AG04450 (cell line): ENCODE data around the gene IRAK3. TPM values are rescaled to one million over a fixed set of nuclear protein-coding genes. Genes with fewer than 3 reads are reported as not detected.

Experiments
- CTCF ChIA-PET: fragments of 300-600, 350-600 bp; formaldehyde crosslinking; extraction: SDS; loops from one replicate; lab custom pipeline; 2022; ENCODE audit warnings: antibody characterized with exemption, inconsistent platforms; lab: Charles Lee
- POLR2A ChIA-PET: fragments of 350-600 bp; formaldehyde crosslinking; extraction: SDS; loops from one replicate; lab custom pipeline; 2021; ENCODE audit warnings: antibody characterized with exemption, inconsistent platforms; lab: Yijun Ruan, JAX
- DNase-seq: peaks from one replicate; pipeline ENCODE4 v3.0.0-alpha.2; 2011; ENCODE audit warnings: low read depth, low spot score
- H3K27ac ChIP-seq: one replicate; pipeline ENCODE4 v1.5.1; 2012; ENCODE audit warnings: low read depth, low read length, control low read depth
- H3K27me3 ChIP-seq: one replicate; pipeline ENCODE4 v1.6.0; 2012; ENCODE audit warnings: low read length; ENCODE audit not compliant: control insufficient read depth, insufficient read depth
- H3K4me3 ChIP-seq: 2 replicates; pipeline ENCODE4 v1.5.1; 2011; ENCODE audit warnings: mild to moderate bottlenecking, low read depth, low read length, control low read depth
- H3K9me3 ChIP-seq: 2 replicates; pipeline ENCODE4 v1.5.1; 2012; ENCODE audit warnings: low read length; ENCODE audit not compliant: control insufficient read depth, insufficient read depth
- polyA plus RNA-seq: library from polyadenylated mRNA; depleted of rRNA; stranded (reverse); fragments of >200 nt; gene quantifications from 2 replicates; pipeline ENCODE4 v1.2.3, GENCODE V29; 2011
- TF ChIP-seq, protein P1 (sequence below): IDR thresholded peaks from 2 replicates; pipeline ENCODE4 v1.5.1; 2011; ENCODE audit warnings: low read depth, low read length, control low read depth, inconsistent platforms

The IRAK3 gene
- polyA plus RNA-seq, 1 experiment: 3.4 TPM

- ChIA-PET CTCF (interaction anchor here (0.8 kb wide), 1 partner anchor 11 kb away, joined by 3 read pairs; no protein-coding TSS in a partner anchor), POLR2A (no interaction called here)
- Histone ChIP-seq H3K4me3 (no peak overlapping the region), H3K27me3 (peaks cover 2% of the 10 kb centered on the region), H3K9me3 (no peaks in the 10 kb centered on the region), H3K27ac (no peak overlapping the region)
- TF ChIP-seq, protein P1, sequence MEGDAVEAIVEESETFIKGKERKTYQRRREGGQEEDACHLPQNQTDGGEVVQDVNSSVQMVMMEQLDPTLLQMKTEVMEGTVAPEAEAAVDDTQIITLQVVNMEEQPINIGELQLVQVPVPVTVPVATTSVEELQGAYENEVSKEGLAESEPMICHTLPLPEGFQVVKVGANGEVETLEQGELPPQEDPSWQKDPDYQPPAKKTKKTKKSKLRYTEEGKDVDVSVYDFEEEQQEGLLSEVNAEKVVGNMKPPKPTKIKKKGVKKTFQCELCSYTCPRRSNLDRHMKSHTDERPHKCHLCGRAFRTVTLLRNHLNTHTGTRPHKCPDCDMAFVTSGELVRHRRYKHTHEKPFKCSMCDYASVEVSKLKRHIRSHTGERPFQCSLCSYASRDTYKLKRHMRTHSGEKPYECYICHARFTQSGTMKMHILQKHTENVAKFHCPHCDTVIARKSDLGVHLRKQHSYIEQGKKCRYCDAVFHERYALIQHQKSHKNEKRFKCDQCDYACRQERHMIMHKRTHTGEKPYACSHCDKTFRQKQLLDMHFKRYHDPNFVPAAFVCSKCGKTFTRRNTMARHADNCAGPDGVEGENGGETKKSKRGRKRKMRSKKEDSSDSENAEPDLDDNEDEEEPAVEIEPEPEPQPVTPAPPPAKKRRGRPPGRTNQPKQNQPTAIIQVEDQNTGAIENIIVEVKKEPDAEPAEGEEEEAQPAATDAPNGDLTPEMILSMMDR: no peak
- DNase-seq: no peak
These were observed 69.0 kb downstream of the IRAK3 start for GRCh38 chr12:66258011-66258410.

DNA sequence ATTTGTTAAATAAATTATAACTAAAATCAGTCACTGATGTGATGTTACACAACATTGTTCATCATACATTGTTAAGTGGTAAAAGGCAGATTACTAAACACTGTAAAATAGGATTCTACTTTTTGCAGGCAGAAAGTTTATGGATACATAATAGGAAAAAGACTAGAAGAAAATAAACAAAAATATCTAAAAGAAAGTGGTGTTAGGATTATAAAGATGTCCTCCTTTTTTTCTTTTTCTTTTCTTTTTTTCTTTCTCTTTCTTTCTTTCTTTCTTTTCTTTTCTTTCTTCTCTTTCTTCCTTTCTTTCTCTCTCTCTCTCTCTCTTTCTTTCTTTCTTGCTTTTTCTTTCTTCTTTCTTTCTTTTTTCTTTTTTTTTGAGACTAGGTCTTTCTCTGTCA is 73.7 kb downstream of the IRAK3 start:
- CTCF ChIA-PET: no interaction called here
- POLR2A ChIA-PET: no interaction called here
- peaks cover 6% of the 10 kb centered on the region for H3K27me3 ChIP-seq
- H3K9me3 ChIP-seq: no peaks in the 10 kb centered on the region
- H3K27ac ChIP-seq: no peak overlapping the region
- no peak for DNase-seq
- TF ChIP-seq, protein P1: no peak
- H3K4me3 ChIP-seq: no peak overlapping the region

DNA sequence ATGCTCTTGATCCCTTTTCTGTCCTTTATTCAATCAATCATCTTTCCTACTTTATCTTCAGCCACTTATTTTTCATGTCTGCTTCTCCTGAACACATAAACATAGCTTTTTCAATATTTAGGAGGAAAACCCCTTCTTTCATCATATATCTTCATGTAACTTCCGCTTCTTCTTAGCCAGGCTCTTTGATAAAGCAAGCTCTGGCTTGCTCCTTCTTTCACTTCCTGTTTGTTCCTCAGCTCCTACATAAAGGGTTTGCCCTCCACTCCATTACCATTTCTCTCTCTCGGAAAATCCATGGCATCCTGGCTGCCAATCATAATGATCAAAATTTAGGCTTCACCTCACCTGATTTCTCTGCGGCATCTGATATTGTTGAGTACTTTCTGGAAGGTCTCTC is 79.5 kb downstream of the IRAK3 start:
- CTCF ChIA-PET: interaction anchor here (1.0 to 5.7 kb wide), 4 partner anchors 10 to 143 kb away, joined by 3 to 41 read pairs (median 14); no protein-coding TSS in a partner anchor
- Histone ChIP-seq H3K27me3 (peaks cover 13% of the 10 kb centered on the region), H3K4me3 (no peak overlapping the region), H3K9me3 (no peaks in the 10 kb centered on the region), H3K27ac (no peak overlapping the region)
- POLR2A ChIA-PET: no interaction called here
- TF ChIP-seq, protein P1: no peak
- DNase-seq: no peak

DNA sequence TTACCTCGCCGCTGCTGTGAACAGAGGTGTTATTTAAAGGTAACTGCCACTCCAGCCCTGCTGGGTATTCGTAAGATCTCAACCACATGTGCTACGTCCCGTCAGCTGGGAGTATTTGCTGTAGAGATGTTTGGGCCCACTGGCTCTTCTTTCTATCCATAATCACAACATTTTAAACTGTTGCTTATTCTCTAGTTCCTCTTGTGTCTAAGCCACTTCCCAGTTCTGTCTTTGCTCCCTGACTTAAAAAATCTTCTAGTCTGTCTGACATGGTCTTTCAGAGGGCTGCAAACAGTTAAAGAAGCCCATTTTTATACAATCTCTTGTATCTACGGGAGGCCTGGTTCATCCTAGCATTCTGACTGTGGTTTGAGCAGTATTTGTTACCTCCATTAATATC is 80.1 kb downstream of the IRAK3 start:
- Histone ChIP-seq H3K9me3 (no peaks in the 10 kb centered on the region), H3K27ac (no peak overlapping the region), H3K4me3 (no peak overlapping the region), H3K27me3 (peaks cover 13% of the 10 kb centered on the region)
- DNase-seq: no peak
- POLR2A ChIA-PET: interaction anchor here (0.6 kb wide), 1 partner anchor 709 kb away, joined by 6 read pairs; no protein-coding TSS in a partner anchor
- TF ChIP-seq, protein P1: no peak
- CTCF ChIA-PET: interaction anchor here (0.5 to 5.7 kb wide), 22 partner anchors 10 to 1379 kb away, joined by 3 to 45 read pairs (median 5); no protein-coding TSS in a partner anchor

DNA sequence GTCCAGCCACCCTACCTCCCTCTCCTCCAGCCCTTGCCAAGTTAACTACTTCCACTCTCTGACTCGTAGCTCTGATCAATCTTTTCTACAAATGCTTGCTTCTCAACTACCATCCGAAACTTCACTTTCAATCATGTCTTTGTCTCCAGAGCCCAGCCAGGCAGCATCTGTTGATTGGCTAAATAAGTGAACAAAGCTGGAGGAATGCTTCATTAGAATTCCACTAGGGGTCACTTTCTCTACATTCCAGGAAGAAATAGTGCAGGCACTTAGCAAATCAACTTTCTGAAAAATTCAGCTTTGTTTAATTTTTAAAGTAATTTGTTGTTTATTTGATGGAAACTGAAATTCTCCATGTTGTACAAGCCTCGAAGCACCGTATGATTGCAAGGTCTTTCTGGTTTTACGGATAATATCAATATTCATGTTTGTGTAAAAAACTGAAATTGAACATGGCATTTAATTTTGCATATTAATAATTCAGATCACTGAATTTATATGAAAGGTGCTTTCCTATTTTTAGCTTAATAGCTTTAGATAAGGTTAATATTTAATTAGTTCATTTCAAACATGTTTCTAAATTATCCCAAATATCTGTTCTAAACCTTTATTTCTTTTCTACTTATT is 80.9 kb downstream of the IRAK3 start:
- no peak overlapping the region for H3K4me3 ChIP-seq
- H3K27ac ChIP-seq: no peak overlapping the region
- H3K9me3 ChIP-seq: no peaks in the 10 kb centered on the region
- TF ChIP-seq, protein P1: peak; percentile 80
- ChIA-PET CTCF (interaction anchor here (0.5 to 5.7 kb wide), 35 partner anchors 9 to 1380 kb away, joined by 3 to 45 read pairs (median 4); partner anchors contain the start of genes HELB and TMBIM4), POLR2A (interaction anchor here (0.6 kb wide), 1 partner anchor 709 kb away, joined by 6 read pairs; no protein-coding TSS in a partner anchor)
- DNase-seq: peak; percentile 20
- H3K27me3 ChIP-seq: peaks cover 13% of the 10 kb centered on the region
